GM23338 (cell line): Measurements from ENCODE around the gene SLC37A4. TPM values are rescaled to one million over a fixed set of nuclear protein-coding genes. Genes with fewer than 3 reads are reported as not detected.
"Not testable (repeated sequence)": the region's sequence is repeated elsewhere in the genome, so short reads cannot be mapped to it uniquely, and the experiment has no call there.

Source experiments
- ATAC-seq: fragments of 200-7000 bp; cut with Tn5 transposase; 3 replicates; pipeline ENCODE4 v1.9.1; 2020
- DNase-seq: peaks from one replicate; pipeline ENCODE4 v3.0.0-alpha.2; 2015; ENCODE audit warnings: low spot score
- H2AFZ ChIP-seq: fragments of 200-600 bp; sonication (generic); 2 replicates; pipeline ENCODE4 v1.8.0; 2016; ENCODE audit warnings: antibody characterized with exemption, mild to moderate bottlenecking, moderate library complexity
- H3F3A ChIP-seq: fragments of 200-600 bp; sonication (generic); replicated peaks from 2 replicates; pipeline ENCODE4 v1.8.0; 2017; ENCODE audit warnings: antibody characterized with exemption, mixed run types, low read depth
- H3K27ac ChIP-seq: fragments of 200-600 bp; sonication (generic); 2 replicates; pipeline ENCODE4 v1.6.1; 2016; ENCODE audit warnings: low read depth
- H3K27me3 ChIP-seq: fragments of 200-600 bp; sonication (generic); 2 replicates; pipeline ENCODE4 v1.8.0; 2016; ENCODE audit warnings: mild to moderate bottlenecking, mixed run types, moderate library complexity; ENCODE audit not compliant: insufficient read depth
- H3K36me3 ChIP-seq: fragments of 200-600 bp; sonication (generic); 2 replicates; pipeline ENCODE4 v1.8.0; 2016; ENCODE audit warnings: mild to moderate bottlenecking; ENCODE audit not compliant: insufficient read depth
- H3K4me1 ChIP-seq: fragments of 200-600 bp; sonication (generic); 2 replicates; pipeline ENCODE4 v1.8.0; 2016; ENCODE audit warnings: mild to moderate bottlenecking, moderate library complexity; ENCODE audit not compliant: insufficient read depth
- H3K4me2 ChIP-seq: fragments of 200-600 bp; sonication (generic); 2 replicates; pipeline ENCODE4 v1.7.1; 2017; ENCODE audit warnings: mixed run types
- H3K4me3 ChIP-seq: fragments of 200-600 bp; sonication (generic); 2 replicates; pipeline ENCODE4 v1.6.1; 2016; ENCODE audit warnings: mixed run types
- H3K79me2 ChIP-seq: fragments of 200-600 bp; sonication (generic); replicated peaks from 2 replicates; pipeline ENCODE4 v1.8.0; 2017; ENCODE audit warnings: mild to moderate bottlenecking; ENCODE audit not compliant: insufficient read depth
- H3K9me2 ChIP-seq: fragments of 200-600 bp; sonication (generic); 2 replicates; pipeline ENCODE4 v1.8.0; 2017; ENCODE audit not compliant: insufficient read depth
- H4K20me1 ChIP-seq: fragments of 200-600 bp; sonication (generic); replicated peaks from 2 replicates; pipeline ENCODE4 v1.8.0; 2017; ENCODE audit warnings: mild to moderate bottlenecking; ENCODE audit not compliant: insufficient read depth
- H3K27ac Mint-ChIP-seq: 2 replicates; pipeline ENCODE4 v1.8.0; 2020; ENCODE audit warnings: inconsistent platforms, mild to moderate bottlenecking, moderate library complexity, mixed read lengths
- H3K27me3 Mint-ChIP-seq: 3 replicates; pipeline ENCODE4 v1.8.0; 2022; ENCODE audit warnings: low read depth, mild to moderate bottlenecking, moderate library complexity, mixed read lengths, inconsistent platforms; ENCODE audit not compliant: insufficient read depth, poor library complexity
- H3K36me3 Mint-ChIP-seq: 3 replicates; pipeline ENCODE4 v1.8.0; 2021; ENCODE audit warnings: low read depth, mild to moderate bottlenecking, inconsistent platforms, moderate library complexity, mixed read lengths
- H3K4me1 Mint-ChIP-seq: 3 replicates; pipeline ENCODE4 v1.8.0; 2020; ENCODE audit warnings: mild to moderate bottlenecking, inconsistent platforms, mixed read lengths
- H3K4me3 Mint-ChIP-seq: 3 replicates; pipeline ENCODE4 v1.8.0; 2021; ENCODE audit warnings: moderate library complexity, mild to moderate bottlenecking, inconsistent platforms, mixed read lengths
- H3K9me3 Mint-ChIP-seq: 3 replicates; pipeline ENCODE4 v1.8.0; 2020; ENCODE audit warnings: moderate library complexity, mild to moderate bottlenecking, inconsistent platforms, mixed read lengths
- CREB1 ChIP-seq: fragments of 250-450 bp; sonication (Bioruptor Pico); IDR thresholded peaks from 2 replicates; pipeline ENCODE4 v1.5.0; 2020; ENCODE audit warnings: low read depth, mild to moderate bottlenecking, moderate library complexity
- EZH2 ChIP-seq: fragments of 200-600 bp; sonication (generic); IDR thresholded peaks from one replicate; pipeline ENCODE4 v1.8.0; 2017; ENCODE audit warnings: antibody characterized with exemption, mild to moderate bottlenecking, low read depth; ENCODE audit not compliant: unreplicated experiment
- EZH2phosphoT487 ChIP-seq: fragments of 200-600 bp; sonication (generic); IDR thresholded peaks from one replicate; pipeline ENCODE4 v1.8.1; 2018; ENCODE audit warnings: antibody characterized with exemption; ENCODE audit not compliant: unreplicated experiment
- JUNB ChIP-seq: IDR thresholded peaks from one replicate; pipeline ENCODE4 v1.6.1; 2016; ENCODE audit warnings: antibody characterized with exemption; ENCODE audit not compliant: unreplicated experiment
- NANOG ChIP-seq: IDR thresholded peaks from 2 replicates; pipeline ENCODE4 v1.6.1; 2016; ENCODE audit warnings: antibody characterized with exemption, borderline replicate concordance
- STAT1 ChIP-seq: IDR thresholded peaks from one replicate; pipeline ENCODE4 v1.6.1; 2016; ENCODE audit warnings: antibody characterized with exemption; ENCODE audit not compliant: unreplicated experiment
- ZNF114 ChIP-seq: fragments of 250-450 bp; sonication (Bioruptor Pico); IDR thresholded peaks from 2 replicates; pipeline ENCODE4 v1.5.0; 2020; ENCODE audit warnings: mild to moderate bottlenecking, moderate library complexity
- ZNF331 ChIP-seq: fragments of 250-450 bp; sonication (Bioruptor Pico); IDR thresholded peaks from 2 replicates; pipeline ENCODE4 v1.5.0; 2020; ENCODE audit warnings: low read depth, mild to moderate bottlenecking, moderate library complexity
- polyA plus RNA-seq: library from polyadenylated mRNA; unstranded; fragments of >200 nt; fragmentation: Nextera tagmentation; extraction: Ambion mirVana; gene quantifications from 2 replicates; pipeline ENCODE4 v1.2.1, GENCODE V29; 2016
- total RNA-seq: library from RNA; depleted of rRNA; stranded (reverse); fragments of >200 nt; shearing (Covaris generic); gene quantifications from 2 replicates; pipeline ENCODE4 v1.2.3, GENCODE V29; 2014
- TF ChIP-seq, protein P1 (sequence below): IDR thresholded peaks from one replicate; pipeline ENCODE4 v1.6.1; 2018; ENCODE audit warnings: antibody characterized with exemption; ENCODE audit not compliant: unreplicated experiment
- TF ChIP-seq, protein P2 (sequence below): IDR thresholded peaks from 2 replicates; pipeline ENCODE4 v1.6.1; 2016; ENCODE audit warnings: antibody characterized with exemption
- TF ChIP-seq, protein P3 (sequence below), 2 experiments: fragments of 200-600 bp in 1 of 2; sonication (generic) in 1 of 2; conservative IDR thresholded peaks; 2 replicates each; pipeline versions ENCODE4 v1.5.1 to v1.6.1; 2016 to 2017; ENCODE audit warnings: antibody characterized with exemption in 2 of 2, low read depth in 2 of 2, mild to moderate bottlenecking in 2 of 2, moderate library complexity in 1 of 2

Gene SLC37A4
- total and polyA plus RNA-seq, 2 experiments from 2014 or later = 23.4 to 56.4 TPM

DNA sequence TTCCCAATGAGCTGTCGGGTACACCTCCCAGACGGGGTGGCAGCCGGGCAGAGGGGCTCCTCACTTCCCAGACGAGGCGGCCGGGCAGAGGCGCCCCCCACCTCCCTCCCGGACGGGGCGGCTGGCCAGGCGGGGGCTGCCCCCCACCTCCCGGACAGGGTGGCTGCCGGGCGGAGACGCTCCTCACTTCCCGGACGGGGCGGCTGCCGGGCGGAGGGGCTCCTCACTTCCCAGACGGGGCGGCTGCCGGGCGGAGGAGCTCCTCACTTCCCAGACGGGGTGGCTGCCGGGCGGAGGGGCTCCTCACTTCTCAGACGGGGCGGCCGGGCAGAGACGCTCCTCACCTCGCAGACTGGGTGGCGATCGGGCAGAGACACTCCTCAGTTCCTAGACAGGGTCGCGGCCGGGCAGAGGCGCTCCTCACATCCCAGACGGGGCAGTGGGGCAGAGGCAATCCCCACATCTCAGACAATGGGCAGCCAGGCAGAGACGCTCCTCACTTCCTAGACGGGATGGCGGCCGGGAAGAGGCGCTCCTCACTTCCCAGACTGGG, 39.1 kb downstream of the SLC37A4 start:
- not testable (repeated sequence) for DNase-seq, H4K20me1 ChIP-seq, H3K9me2 ChIP-seq, H2AFZ ChIP-seq, H3K27me3 Mint-ChIP-seq, H3K4me1 Mint-ChIP-seq, H3K27ac ChIP-seq, H3K4me2 ChIP-seq, H3F3A ChIP-seq, H3K4me3 Mint-ChIP-seq, H3K79me2 ChIP-seq, H3K4me1 ChIP-seq, H3K27me3 ChIP-seq, H3K4me3 ChIP-seq, ATAC-seq, H3K36me3 ChIP-seq, H3K27ac Mint-ChIP-seq
- H3K9me3 Mint-ChIP-seq = peaks cover 25% of the 10 kb centered on the region
- H3K36me3 Mint-ChIP-seq = peaks cover 42% of the 10 kb centered on the region

DNA sequence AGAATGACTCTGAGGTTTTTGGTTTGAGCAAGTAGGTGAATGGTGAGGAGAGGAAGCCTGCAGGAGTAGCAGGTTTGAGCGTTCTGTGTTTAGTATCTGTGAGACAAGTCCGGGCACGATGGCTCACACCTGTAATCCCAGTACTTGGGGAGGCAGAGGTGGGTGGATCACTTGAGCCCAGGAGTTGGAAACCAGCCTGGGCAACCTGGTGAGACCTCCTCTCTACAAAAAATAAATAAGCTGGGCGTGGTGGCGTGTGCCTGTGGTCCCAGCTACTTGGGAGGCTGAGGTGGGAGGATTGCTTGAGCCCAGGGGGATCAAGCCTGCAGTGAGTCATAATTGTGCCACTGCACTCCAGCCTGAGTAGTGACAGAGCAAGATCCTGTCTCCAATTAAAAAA, 42.4 kb downstream of the SLC37A4 start:
- no peak overlapping the region for H3K4me3 ChIP-seq
- no peak overlapping the region for H3K4me3 Mint-ChIP-seq
- no peak overlapping the region for H3K27ac ChIP-seq
- H3K9me3 Mint-ChIP-seq = peaks cover 21% of the 10 kb centered on the region
- no peak overlapping the region for H3K4me2 ChIP-seq
- ATAC-seq (no peak), DNase-seq (no peak)
- TF ChIP-seq JUNB (no peak), EZH2 (no peak)
- H3K9me2 ChIP-seq = no peaks in the 10 kb centered on the region
- H3K27me3 ChIP-seq = no peaks in the 10 kb centered on the region
- H3K36me3 ChIP-seq = no peaks in the 10 kb centered on the region
- H3K79me2 ChIP-seq = no peaks in the 10 kb centered on the region; the same call in 1 of the 2 replicates
- H3K36me3 Mint-ChIP-seq = peaks cover 26% of the 10 kb centered on the region
- H3K27me3 Mint-ChIP-seq = peaks cover 6% of the 10 kb centered on the region
- H4K20me1 ChIP-seq = no peaks in the 10 kb centered on the region
- H2AFZ ChIP-seq = no peak overlapping the region
- no peaks in the 10 kb centered on the region for H3K4me1 ChIP-seq
- H3K4me1 Mint-ChIP-seq = 0 out of 3 replicates have a peak, but pooled peaks cover 2% of the 10 kb centered on the region
- H3F3A ChIP-seq = no peaks in the 10 kb centered on the region
- H3K27ac Mint-ChIP-seq = no peak overlapping the region

DNA sequence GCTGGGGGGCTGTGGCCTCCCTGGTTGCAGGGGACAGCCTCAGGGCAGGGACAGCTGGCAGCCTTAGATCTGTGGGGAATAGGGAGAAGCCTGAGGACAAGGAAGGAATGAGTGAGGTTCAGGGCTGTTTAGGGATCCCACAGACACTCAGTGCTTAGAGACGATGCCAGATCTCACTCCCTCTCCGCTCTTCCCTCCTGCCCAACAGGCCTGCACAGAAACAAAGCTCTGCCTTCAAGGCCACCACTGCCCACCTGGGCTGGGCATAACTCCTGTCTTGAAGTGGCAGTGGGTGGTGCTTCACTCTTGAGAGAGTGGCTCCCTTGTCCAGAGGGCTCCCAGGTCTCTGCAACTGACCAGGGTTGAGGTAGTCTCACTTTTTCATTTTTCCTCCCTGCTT, 45.9 kb downstream of the SLC37A4 start:
- no peak overlapping the region for H3K4me3 ChIP-seq
- H3K27ac ChIP-seq = no peak overlapping the region
- Mint-ChIP-seq H3K4me1 (peaks cover 11% of the 10 kb centered on the region; the same call in 2 of the 3 replicates), H3K36me3 (no peaks in the 10 kb centered on the region; the same call in 2 of the 3 replicates), H3K4me3 (no peak overlapping the region), H3K27ac (no peak overlapping the region), H3K27me3 (peaks cover 11% of the 10 kb centered on the region), H3K9me3 (no peaks in the 10 kb centered on the region)
- H3K79me2 ChIP-seq = no peaks in the 10 kb centered on the region
- no peak for ATAC-seq
- no peaks in the 10 kb centered on the region for H3K9me2 ChIP-seq
- H3K4me2 ChIP-seq = no peak overlapping the region
- no peaks in the 10 kb centered on the region for H4K20me1 ChIP-seq
- peaks cover 7% of the 10 kb centered on the region; the same call in 1 of the 2 replicates for H3F3A ChIP-seq
- no peak overlapping the region for H2AFZ ChIP-seq
- DNase-seq = no peak
- H3K4me1 ChIP-seq = peaks cover 4% of the 10 kb centered on the region
- H3K27me3 ChIP-seq = peaks cover 5% of the 10 kb centered on the region; the same call in 1 of the 2 replicates
- no peaks in the 10 kb centered on the region for H3K36me3 ChIP-seq
- TF ChIP-seq EZH2phosphoT487 = no peak
- TF ChIP-seq ZNF114 (CRISPR knock-in tag) = no peak
- TF ChIP-seq EZH2 = no peak
- TF ChIP-seq, protein P1, sequence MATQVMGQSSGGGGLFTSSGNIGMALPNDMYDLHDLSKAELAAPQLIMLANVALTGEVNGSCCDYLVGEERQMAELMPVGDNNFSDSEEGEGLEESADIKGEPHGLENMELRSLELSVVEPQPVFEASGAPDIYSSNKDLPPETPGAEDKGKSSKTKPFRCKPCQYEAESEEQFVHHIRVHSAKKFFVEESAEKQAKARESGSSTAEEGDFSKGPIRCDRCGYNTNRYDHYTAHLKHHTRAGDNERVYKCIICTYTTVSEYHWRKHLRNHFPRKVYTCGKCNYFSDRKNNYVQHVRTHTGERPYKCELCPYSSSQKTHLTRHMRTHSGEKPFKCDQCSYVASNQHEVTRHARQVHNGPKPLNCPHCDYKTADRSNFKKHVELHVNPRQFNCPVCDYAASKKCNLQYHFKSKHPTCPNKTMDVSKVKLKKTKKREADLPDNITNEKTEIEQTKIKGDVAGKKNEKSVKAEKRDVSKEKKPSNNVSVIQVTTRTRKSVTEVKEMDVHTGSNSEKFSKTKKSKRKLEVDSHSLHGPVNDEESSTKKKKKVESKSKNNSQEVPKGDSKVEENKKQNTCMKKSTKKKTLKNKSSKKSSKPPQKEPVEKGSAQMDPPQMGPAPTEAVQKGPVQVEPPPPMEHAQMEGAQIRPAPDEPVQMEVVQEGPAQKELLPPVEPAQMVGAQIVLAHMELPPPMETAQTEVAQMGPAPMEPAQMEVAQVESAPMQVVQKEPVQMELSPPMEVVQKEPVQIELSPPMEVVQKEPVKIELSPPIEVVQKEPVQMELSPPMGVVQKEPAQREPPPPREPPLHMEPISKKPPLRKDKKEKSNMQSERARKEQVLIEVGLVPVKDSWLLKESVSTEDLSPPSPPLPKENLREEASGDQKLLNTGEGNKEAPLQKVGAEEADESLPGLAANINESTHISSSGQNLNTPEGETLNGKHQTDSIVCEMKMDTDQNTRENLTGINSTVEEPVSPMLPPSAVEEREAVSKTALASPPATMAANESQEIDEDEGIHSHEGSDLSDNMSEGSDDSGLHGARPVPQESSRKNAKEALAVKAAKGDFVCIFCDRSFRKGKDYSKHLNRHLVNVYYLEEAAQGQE = no peak
- TF ChIP-seq JUNB = no peak
- TF ChIP-seq, protein P2, sequence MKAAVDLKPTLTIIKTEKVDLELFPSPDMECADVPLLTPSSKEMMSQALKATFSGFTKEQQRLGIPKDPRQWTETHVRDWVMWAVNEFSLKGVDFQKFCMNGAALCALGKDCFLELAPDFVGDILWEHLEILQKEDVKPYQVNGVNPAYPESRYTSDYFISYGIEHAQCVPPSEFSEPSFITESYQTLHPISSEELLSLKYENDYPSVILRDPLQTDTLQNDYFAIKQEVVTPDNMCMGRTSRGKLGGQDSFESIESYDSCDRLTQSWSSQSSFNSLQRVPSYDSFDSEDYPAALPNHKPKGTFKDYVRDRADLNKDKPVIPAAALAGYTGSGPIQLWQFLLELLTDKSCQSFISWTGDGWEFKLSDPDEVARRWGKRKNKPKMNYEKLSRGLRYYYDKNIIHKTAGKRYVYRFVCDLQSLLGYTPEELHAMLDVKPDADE = no peak
- TF ChIP-seq, protein P3, sequence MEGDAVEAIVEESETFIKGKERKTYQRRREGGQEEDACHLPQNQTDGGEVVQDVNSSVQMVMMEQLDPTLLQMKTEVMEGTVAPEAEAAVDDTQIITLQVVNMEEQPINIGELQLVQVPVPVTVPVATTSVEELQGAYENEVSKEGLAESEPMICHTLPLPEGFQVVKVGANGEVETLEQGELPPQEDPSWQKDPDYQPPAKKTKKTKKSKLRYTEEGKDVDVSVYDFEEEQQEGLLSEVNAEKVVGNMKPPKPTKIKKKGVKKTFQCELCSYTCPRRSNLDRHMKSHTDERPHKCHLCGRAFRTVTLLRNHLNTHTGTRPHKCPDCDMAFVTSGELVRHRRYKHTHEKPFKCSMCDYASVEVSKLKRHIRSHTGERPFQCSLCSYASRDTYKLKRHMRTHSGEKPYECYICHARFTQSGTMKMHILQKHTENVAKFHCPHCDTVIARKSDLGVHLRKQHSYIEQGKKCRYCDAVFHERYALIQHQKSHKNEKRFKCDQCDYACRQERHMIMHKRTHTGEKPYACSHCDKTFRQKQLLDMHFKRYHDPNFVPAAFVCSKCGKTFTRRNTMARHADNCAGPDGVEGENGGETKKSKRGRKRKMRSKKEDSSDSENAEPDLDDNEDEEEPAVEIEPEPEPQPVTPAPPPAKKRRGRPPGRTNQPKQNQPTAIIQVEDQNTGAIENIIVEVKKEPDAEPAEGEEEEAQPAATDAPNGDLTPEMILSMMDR (conservative IDR thresholded peaks at IDR 0.05; ENCODE audit: low read depth in 2 of 2) = no peak
- no peak for TF ChIP-seq NANOG
- TF ChIP-seq CREB1 (CRISPR knock-in tag) = no peak
- no peak for TF ChIP-seq ZNF331 (CRISPR knock-in tag)
- TF ChIP-seq STAT1 = no peak
